Endothelial cell of umbilical vein (primary cell): ENCODE measurements around the gene CAPN2. TPM values are rescaled to one million over a fixed set of nuclear protein-coding genes. Genes with fewer than 3 reads are reported as not detected.

Source experiments
- BruUV-seq: library from RNA; stranded (reverse); fragments of 400-500 nt; replicated peaks from 2 replicates; lab custom pipeline; 2021; lab: Mats Ljungman, UMichigan
- CTCF ChIA-PET: fragments of 300-600, 350-600 bp; sonication (Branson Sonifier 250); formaldehyde crosslinking; loops from one replicate; lab custom pipeline; 2021; ENCODE audit warnings: antibody characterized with exemption, inconsistent platforms; lab: Charles Lee
- POLR2A ChIA-PET: fragments of 300-600, 350-600 bp; sonication (Branson Sonifier 250); formaldehyde crosslinking; loops from one replicate; lab custom pipeline; 2021; ENCODE audit warnings: antibody characterized with exemption, inconsistent platforms; lab: Charles Lee
- DNase-seq: peaks from one replicate; pipeline ENCODE4 v3.0.0-alpha.2; 2011; ENCODE audit warnings: low read depth, low spot score
- FAIRE-seq: peaks from 2 replicates; lab custom pipeline; 2011; peaks lifted over from hg19 to GRCh38; lab: Jason Lieb, UNC
- H2AFZ ChIP-seq: 2 replicates; pipeline ENCODE4 v1.6.0; 2012; ENCODE audit warnings: low read depth, low read length, control low read depth, inconsistent platforms
- H3K27ac ChIP-seq: 2 replicates; pipeline ENCODE4 v1.5.1; 2011; ENCODE audit warnings: low read depth, mild to moderate bottlenecking, control low read depth, low read length, moderate library complexity; ENCODE audit not compliant: insufficient read depth
- H3K27me3 ChIP-seq, 2 experiments: 2 replicates each; pipeline versions ENCODE4 v1.6.0 to v1.6.1; 2011; ENCODE audit warnings: low read length in 2 of 2, mixed read lengths in 1 of 2; ENCODE audit not compliant: control insufficient read depth in 2 of 2, insufficient read depth in 2 of 2
- H3K36me3 ChIP-seq, 2 experiments: 2 replicates in 1 of 2; 3 replicates in 1 of 2; pipeline ENCODE4 v1.5.1; 2011; ENCODE audit warnings: low read length in 2 of 2, mild to moderate bottlenecking in 1 of 2, moderate library complexity in 1 of 2; ENCODE audit not compliant: control insufficient read depth in 2 of 2, insufficient read depth in 2 of 2; ENCODE audit errors: extremely low read depth in 1 of 2
- H3K4me1 ChIP-seq: 3 replicates; pipeline ENCODE4 v1.5.1; 2011; ENCODE audit warnings: mild to moderate bottlenecking, low read length; ENCODE audit not compliant: control insufficient read depth, insufficient read depth; ENCODE audit errors: extremely low read depth
- H3K4me2 ChIP-seq: 2 replicates; pipeline ENCODE4 v1.6.1; 2011; ENCODE audit warnings: low read length, control low read depth, mixed read lengths; ENCODE audit not compliant: insufficient read depth
- H3K4me3 ChIP-seq, 3 experiments: fragments of 200-600 bp in 1 of 3; sonication (generic), shearing (Covaris generic) in 1 of 3; replicated peaks in 1 of 3; 2 replicates each; pipeline ENCODE4 v1.5.1; 2011 to 2016; ENCODE audit warnings: control low read depth in 3 of 3, low read length in 3 of 3, mild to moderate bottlenecking in 2 of 3, inconsistent platforms in 1 of 3, low read depth in 1 of 3, moderate library complexity in 1 of 3; ENCODE audit not compliant: insufficient read depth in 1 of 3
- H3K79me2 ChIP-seq: 2 replicates; pipeline ENCODE4 v1.6.0; 2012; ENCODE audit warnings: low read length, inconsistent platforms; ENCODE audit not compliant: control insufficient read depth, insufficient read depth
- H3K9ac ChIP-seq: replicated peaks from 2 replicates; pipeline ENCODE3; 2011; ENCODE audit warnings: low read length, control low read depth; ENCODE audit not compliant: insufficient read depth; ENCODE audit errors: extremely low read depth
- H3K9me1 ChIP-seq: replicated peaks from 3 replicates; pipeline ENCODE4 v1.6.0; 2011; ENCODE audit warnings: mild to moderate bottlenecking, low read length; ENCODE audit not compliant: control insufficient read depth, insufficient read depth; ENCODE audit errors: extremely low read depth
- H3K9me3 ChIP-seq: replicated peaks from 2 replicates; pipeline ENCODE4 v1.5.1; 2012; ENCODE audit warnings: low read length, inconsistent platforms; ENCODE audit not compliant: control insufficient read depth, insufficient read depth
- H4K20me1 ChIP-seq: replicated peaks from 2 replicates; pipeline ENCODE3; 2011; ENCODE audit warnings: mild to moderate bottlenecking, low read length; ENCODE audit not compliant: control insufficient read depth, insufficient read depth; ENCODE audit errors: extremely low read depth
- EZH2 ChIP-seq: IDR thresholded peaks from 2 replicates; pipeline ENCODE4 v1.6.1; 2012; ENCODE audit warnings: borderline replicate concordance, low read depth, mild to moderate bottlenecking, moderate library complexity, low read length, inconsistent platforms; ENCODE audit not compliant: severe bottlenecking
- FOS ChIP-seq: IDR thresholded peaks from 2 replicates; pipeline ENCODE4 v1.6.1; 2011; ENCODE audit warnings: mild to moderate bottlenecking, low read length, moderate library complexity, borderline replicate concordance; ENCODE audit not compliant: insufficient read depth
- GATA2 ChIP-seq: IDR thresholded peaks from 2 replicates; pipeline ENCODE4 v1.7.0; 2011; ENCODE audit warnings: low read depth, mild to moderate bottlenecking, moderate library complexity, mixed read lengths, low read length; ENCODE audit not compliant: insufficient read length, insufficient read depth
- JUN ChIP-seq: IDR thresholded peaks from 2 replicates; pipeline ENCODE4 v1.6.1; 2011; ENCODE audit warnings: borderline replicate concordance, low read depth; ENCODE audit not compliant: insufficient read length, insufficient read depth
- MAX ChIP-seq: IDR thresholded peaks from 2 replicates; pipeline ENCODE4 v1.6.1; 2011; ENCODE audit not compliant: insufficient read depth, insufficient read length
- MYC ChIP-seq: IDR thresholded peaks from one replicate; pipeline ENCODE4 v1.6.1; 2011; ENCODE audit warnings: mild to moderate bottlenecking, low read depth, low read length
- POLR2A ChIP-seq: IDR thresholded peaks from 2 replicates; pipeline ENCODE4 v1.6.1; 2012; ENCODE audit warnings: low read depth, mild to moderate bottlenecking, control low read depth, low read length
- POLR2AphosphoS5 ChIP-seq: IDR thresholded peaks from 2 replicates; pipeline ENCODE4 v1.6.1; 2012; ENCODE audit warnings: low read depth, mild to moderate bottlenecking, control low read depth, low read length, moderate library complexity; ENCODE audit not compliant: insufficient read depth
- dilution Hi-C: fragments of 300-500 bp; cut with MboI; formaldehyde crosslinking; loops from one replicate; pipeline ENCODE4 v1.15.0; 2019; ENCODE audit warnings: low sequenced_read_pairs; ENCODE audit not compliant: extremely low pct_ligation_motif_present
- intact Hi-C: fragments of 100-400 bp; cut with micrococcal nuclease; formaldehyde crosslinking; loops from one replicate; pipeline ENCODE4 v1.10.0; 2022
- polyA plus RNA-seq, 4 experiments: library from polyadenylated mRNA; depleted of rRNA in 3 of 4; stranded (reverse) in 3 of 4; unstranded in 1 of 4; fragments of >200 nt; gene quantifications; 2 replicates each; pipeline versions ENCODE4 v1.2.1 to v1.2.3, GENCODE V29; 2011 to 2012; ENCODE audit warnings: missing spikeins in 1 of 4
- total RNA-seq: library from RNA; stranded (reverse); gene quantifications from 2 replicates; pipeline ENCODE4 v1.2.3, GENCODE V29; 2021
- TF ChIP-seq, protein P1 (sequence below), 2 donors: IDR thresholded peaks; 1 replicate in 1 of 2; 2 replicates in 1 of 2; pipeline ENCODE4 v1.5.1; 2011; ENCODE audit warnings: low read length in 2 of 2, mild to moderate bottlenecking in 2 of 2, moderate library complexity in 2 of 2, control low read depth in 1 of 2, inconsistent platforms in 1 of 2, low read depth in 1 of 2; ENCODE audit not compliant: insufficient read depth in 1 of 2; ENCODE audit errors: extremely low read depth in 1 of 2

The CAPN2 gene
- total and polyA plus RNA-seq, 2 donors (not counting 3 experiments of a cell fraction or from before 2014, with no cell fraction given) = 110 to 420 TPM

DNA sequence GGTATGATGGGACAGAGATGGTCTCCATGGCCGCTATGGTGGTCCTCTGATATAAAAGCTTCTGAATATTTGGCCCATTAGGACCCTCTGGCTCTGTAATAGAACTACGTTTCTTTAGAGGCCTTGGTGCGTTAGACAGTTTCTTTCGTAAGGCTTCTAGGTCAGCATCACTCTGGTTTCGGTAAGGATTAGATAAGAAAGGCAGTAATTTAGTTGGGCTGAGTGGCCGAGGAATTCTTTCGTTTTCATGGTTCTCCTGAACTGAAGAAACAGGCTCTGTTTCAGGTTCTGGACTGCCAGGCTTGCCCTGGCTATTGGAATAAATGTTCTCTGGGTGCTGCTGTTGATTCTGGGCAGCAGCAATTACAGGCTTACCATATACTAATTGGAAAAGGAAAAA, 83.9 kb downstream of the CAPN2 start:
- FAIRE-seq = no peak
- no TSS peak for BruUV-seq
- intact Hi-C loops (loop anchor here (5.0 kb wide), 1 partner anchor 536 kb away; the partner anchor contains the start of gene NVL), dilution Hi-C loops (no loop called here)
- no peak for TF ChIP-seq EZH2
- no peak for TF ChIP-seq POLR2A
- no peak for TF ChIP-seq POLR2AphosphoS5
- no peak for TF ChIP-seq MYC
- TF ChIP-seq, protein P1, sequence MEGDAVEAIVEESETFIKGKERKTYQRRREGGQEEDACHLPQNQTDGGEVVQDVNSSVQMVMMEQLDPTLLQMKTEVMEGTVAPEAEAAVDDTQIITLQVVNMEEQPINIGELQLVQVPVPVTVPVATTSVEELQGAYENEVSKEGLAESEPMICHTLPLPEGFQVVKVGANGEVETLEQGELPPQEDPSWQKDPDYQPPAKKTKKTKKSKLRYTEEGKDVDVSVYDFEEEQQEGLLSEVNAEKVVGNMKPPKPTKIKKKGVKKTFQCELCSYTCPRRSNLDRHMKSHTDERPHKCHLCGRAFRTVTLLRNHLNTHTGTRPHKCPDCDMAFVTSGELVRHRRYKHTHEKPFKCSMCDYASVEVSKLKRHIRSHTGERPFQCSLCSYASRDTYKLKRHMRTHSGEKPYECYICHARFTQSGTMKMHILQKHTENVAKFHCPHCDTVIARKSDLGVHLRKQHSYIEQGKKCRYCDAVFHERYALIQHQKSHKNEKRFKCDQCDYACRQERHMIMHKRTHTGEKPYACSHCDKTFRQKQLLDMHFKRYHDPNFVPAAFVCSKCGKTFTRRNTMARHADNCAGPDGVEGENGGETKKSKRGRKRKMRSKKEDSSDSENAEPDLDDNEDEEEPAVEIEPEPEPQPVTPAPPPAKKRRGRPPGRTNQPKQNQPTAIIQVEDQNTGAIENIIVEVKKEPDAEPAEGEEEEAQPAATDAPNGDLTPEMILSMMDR (IDR thresholded peaks at IDR 0.05; ENCODE audit: extremely low read depth in 1 of 2, insufficient read depth in 1 of 2, low read depth in 1 of 2, low read length in 2 of 2) = no peak
- TF ChIP-seq MAX = no peak
- no peak for TF ChIP-seq JUN
- TF ChIP-seq FOS = no peak
- TF ChIP-seq GATA2 = no peak
- Histone ChIP-seq H3K9ac (no peak overlapping the region), H3K27me3 (no peaks in the 10 kb centered on the region), H3K9me3 (no peaks in the 10 kb centered on the region), H3K4me2 (no peak overlapping the region), H3K4me1 (no peaks in the 10 kb centered on the region), H3K79me2 (no peaks in the 10 kb centered on the region), H4K20me1 (no peaks in the 10 kb centered on the region), H3K9me1 (no peaks in the 10 kb centered on the region), H2AFZ (no peak overlapping the region), H3K36me3 (peaks cover 14 to 23% of the 10 kb centered on the region in 2 experiments), H3K4me3 (no peak overlapping the region), H3K27ac (no peak overlapping the region)
- ChIA-PET CTCF (interaction anchor here (1.3 kb wide), 1 partner anchor 15 kb away, joined by 5 read pairs; no protein-coding TSS in a partner anchor), POLR2A (no interaction called here)
- no peak for DNase-seq
